HG02588 (cell line): ENCODE measurements around the gene DNAH3.
"Not testable (repeated sequence)": the region's sequence is repeated elsewhere in the genome, so short reads cannot be mapped to it uniquely, and the experiment has no call there.

ENCODE experiments used
- ATAC-seq: cut with Tn5 transposase; IDR thresholded peaks from one replicate; pipeline ENCODE4 v1.9.1; 2021; ENCODE audit warnings: mild to moderate bottlenecking, moderate library complexity; ENCODE audit not compliant: unreplicated experiment

DNAH3 gene

GRCh38 chr16:21169249-21169981, 18.8 kb upstream of the DNAH3 start:
- ATAC-seq = no peak

GRCh38 chr16:21167929-21168602, 17.4 kb upstream of the DNAH3 start:
- no peak for ATAC-seq

GRCh38 chr16:21167360-21167759, 16.7 kb upstream of the DNAH3 start:
- no peak for ATAC-seq

GRCh38 chr16:21166561-21166961, 15.9 kb upstream of the DNAH3 start:
- ATAC-seq = no peak

GRCh38 chr16:21164521-21165168, 14.0 kb upstream of the DNAH3 start:
- ATAC-seq = no peak

GRCh38 chr16:21163576-21163975, 12.9 kb upstream of the DNAH3 start:
- no peak for ATAC-seq

- no peak for ATAC-seq
Measured at GRCh38 chr16:21162661-21163151, 12.1 kb upstream of the DNAH3 start.

- no peak for ATAC-seq
Measured at GRCh38 chr16:21161211-21161610, 10.6 kb upstream of the DNAH3 start.

GRCh38 chr16:21160276-21160675, 9.6 kb upstream of the DNAH3 start:
- ATAC-seq = no peak

- no peak for ATAC-seq
Measured at GRCh38 chr16:21159281-21159951, 8.8 kb upstream of the DNAH3 start.

- ATAC-seq = peak; percentile 91
Measured at GRCh38 chr16:21158208-21159110, 7.8 kb upstream of the DNAH3 start, which contains the start of gene LDAF1. TSS of gene LDAF1 (plus strand) at chr16:21158674. CDS start at chr16:21161183, 2,509 bp downstream.

- ATAC-seq = no peak
Measured at GRCh38 chr16:21157632-21158031, 7.0 kb upstream of the DNAH3 start.

GRCh38 chr16:21156767-21157467, 6.3 kb upstream of the DNAH3 start:
- ATAC-seq = no peak

- ATAC-seq = not testable (repeated sequence)
Measured at GRCh38 chr16:21156011-21156410, 5.4 kb upstream of the DNAH3 start.

- ATAC-seq = not testable (repeated sequence)
Measured at GRCh38 chr16:21153124-21153729, 2.6 kb upstream of the DNAH3 start.

GRCh38 chr16:21152160-21153030, 1.7 kb upstream of the DNAH3 start:
- ATAC-seq = not testable (repeated sequence)

- no peak for ATAC-seq
Measured at GRCh38 chr16:21145738-21146137, 4.9 kb downstream of the DNAH3 start.

- ATAC-seq = no peak
Measured at GRCh38 chr16:21134053-21134452, 16.6 kb downstream of the DNAH3 start.
